ENCODE results near the gene COMMD9. TPM values are rescaled to one million over a fixed set of nuclear protein-coding genes. Genes with fewer than 3 reads are reported as not detected.

COMMD9 gene
- total and polyA plus RNA-seq, 2 of the 8 experiments (the other 6 are each of a cell fraction or from before 2014, with no cell fraction given): 42.5 to 49.1 TPM

DNA sequence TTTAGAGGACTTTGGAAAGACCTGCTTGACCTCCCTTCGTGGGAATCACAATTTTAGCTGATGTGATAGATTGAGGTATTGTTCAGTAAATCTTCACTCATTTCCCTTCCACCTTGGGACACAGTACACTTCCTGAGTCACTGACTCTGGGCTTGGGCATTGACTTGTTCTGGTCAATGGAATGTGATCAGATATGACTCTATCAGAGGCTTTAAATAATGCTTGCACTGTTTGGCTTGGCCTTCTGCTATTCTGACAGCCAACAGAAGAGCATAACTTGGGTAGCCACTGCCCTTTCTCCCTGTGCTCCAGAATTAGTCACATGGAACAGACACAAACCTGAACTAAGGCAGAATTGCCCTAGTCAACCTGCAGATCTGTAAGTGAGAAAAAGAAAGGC, 19.4 kb upstream of the COMMD9 start (continued):
- TF ChIP-seq, protein P1, sequence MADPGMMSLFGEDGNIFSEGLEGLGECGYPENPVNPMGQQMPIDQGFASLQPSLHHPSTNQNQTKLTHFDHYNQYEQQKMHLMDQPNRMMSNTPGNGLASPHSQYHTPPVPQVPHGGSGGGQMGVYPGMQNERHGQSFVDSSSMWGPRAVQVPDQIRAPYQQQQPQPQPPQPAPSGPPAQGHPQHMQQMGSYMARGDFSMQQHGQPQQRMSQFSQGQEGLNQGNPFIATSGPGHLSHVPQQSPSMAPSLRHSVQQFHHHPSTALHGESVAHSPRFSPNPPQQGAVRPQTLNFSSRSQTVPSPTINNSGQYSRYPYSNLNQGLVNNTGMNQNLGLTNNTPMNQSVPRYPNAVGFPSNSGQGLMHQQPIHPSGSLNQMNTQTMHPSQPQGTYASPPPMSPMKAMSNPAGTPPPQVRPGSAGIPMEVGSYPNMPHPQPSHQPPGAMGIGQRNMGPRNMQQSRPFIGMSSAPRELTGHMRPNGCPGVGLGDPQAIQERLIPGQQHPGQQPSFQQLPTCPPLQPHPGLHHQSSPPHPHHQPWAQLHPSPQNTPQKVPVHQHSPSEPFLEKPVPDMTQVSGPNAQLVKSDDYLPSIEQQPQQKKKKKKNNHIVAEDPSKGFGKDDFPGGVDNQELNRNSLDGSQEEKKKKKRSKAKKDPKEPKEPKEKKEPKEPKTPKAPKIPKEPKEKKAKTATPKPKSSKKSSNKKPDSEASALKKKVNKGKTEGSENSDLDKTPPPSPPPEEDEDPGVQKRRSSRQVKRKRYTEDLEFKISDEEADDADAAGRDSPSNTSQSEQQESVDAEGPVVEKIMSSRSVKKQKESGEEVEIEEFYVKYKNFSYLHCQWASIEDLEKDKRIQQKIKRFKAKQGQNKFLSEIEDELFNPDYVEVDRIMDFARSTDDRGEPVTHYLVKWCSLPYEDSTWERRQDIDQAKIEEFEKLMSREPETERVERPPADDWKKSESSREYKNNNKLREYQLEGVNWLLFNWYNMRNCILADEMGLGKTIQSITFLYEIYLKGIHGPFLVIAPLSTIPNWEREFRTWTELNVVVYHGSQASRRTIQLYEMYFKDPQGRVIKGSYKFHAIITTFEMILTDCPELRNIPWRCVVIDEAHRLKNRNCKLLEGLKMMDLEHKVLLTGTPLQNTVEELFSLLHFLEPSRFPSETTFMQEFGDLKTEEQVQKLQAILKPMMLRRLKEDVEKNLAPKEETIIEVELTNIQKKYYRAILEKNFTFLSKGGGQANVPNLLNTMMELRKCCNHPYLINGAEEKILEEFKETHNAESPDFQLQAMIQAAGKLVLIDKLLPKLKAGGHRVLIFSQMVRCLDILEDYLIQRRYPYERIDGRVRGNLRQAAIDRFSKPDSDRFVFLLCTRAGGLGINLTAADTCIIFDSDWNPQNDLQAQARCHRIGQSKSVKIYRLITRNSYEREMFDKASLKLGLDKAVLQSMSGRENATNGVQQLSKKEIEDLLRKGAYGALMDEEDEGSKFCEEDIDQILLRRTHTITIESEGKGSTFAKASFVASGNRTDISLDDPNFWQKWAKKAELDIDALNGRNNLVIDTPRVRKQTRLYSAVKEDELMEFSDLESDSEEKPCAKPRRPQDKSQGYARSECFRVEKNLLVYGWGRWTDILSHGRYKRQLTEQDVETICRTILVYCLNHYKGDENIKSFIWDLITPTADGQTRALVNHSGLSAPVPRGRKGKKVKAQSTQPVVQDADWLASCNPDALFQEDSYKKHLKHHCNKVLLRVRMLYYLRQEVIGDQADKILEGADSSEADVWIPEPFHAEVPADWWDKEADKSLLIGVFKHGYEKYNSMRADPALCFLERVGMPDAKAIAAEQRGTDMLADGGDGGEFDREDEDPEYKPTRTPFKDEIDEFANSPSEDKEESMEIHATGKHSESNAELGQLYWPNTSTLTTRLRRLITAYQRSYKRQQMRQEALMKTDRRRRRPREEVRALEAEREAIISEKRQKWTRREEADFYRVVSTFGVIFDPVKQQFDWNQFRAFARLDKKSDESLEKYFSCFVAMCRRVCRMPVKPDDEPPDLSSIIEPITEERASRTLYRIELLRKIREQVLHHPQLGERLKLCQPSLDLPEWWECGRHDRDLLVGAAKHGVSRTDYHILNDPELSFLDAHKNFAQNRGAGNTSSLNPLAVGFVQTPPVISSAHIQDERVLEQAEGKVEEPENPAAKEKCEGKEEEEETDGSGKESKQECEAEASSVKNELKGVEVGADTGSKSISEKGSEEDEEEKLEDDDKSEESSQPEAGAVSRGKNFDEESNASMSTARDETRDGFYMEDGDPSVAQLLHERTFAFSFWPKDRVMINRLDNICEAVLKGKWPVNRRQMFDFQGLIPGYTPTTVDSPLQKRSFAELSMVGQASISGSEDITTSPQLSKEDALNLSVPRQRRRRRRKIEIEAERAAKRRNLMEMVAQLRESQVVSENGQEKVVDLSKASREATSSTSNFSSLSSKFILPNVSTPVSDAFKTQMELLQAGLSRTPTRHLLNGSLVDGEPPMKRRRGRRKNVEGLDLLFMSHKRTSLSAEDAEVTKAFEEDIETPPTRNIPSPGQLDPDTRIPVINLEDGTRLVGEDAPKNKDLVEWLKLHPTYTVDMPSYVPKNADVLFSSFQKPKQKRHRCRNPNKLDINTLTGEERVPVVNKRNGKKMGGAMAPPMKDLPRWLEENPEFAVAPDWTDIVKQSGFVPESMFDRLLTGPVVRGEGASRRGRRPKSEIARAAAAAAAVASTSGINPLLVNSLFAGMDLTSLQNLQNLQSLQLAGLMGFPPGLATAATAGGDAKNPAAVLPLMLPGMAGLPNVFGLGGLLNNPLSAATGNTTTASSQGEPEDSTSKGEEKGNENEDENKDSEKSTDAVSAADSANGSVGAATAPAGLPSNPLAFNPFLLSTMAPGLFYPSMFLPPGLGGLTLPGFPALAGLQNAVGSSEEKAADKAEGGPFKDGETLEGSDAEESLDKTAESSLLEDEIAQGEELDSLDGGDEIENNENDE (IDR thresholded peaks at IDR 0.05; ENCODE audit: insufficient replicate concordance, low read length): no peak
- TF ChIP-seq, protein P2, sequence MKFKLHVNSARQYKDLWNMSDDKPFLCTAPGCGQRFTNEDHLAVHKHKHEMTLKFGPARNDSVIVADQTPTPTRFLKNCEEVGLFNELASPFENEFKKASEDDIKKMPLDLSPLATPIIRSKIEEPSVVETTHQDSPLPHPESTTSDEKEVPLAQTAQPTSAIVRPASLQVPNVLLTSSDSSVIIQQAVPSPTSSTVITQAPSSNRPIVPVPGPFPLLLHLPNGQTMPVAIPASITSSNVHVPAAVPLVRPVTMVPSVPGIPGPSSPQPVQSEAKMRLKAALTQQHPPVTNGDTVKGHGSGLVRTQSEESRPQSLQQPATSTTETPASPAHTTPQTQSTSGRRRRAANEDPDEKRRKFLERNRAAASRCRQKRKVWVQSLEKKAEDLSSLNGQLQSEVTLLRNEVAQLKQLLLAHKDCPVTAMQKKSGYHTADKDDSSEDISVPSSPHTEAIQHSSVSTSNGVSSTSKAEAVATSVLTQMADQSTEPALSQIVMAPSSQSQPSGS (IDR thresholded peaks at IDR 0.05; ENCODE audit: low read length): no peak
- TF ChIP-seq JUN (IDR thresholded peaks at IDR 0.05; ENCODE audit: low read depth, low read length) (no peak), KDM1A (IDR thresholded peaks at IDR 0.05; ENCODE audit: borderline replicate concordance, low read length) (no peak), SUZ12 (IDR thresholded peaks at IDR 0.05; ENCODE audit: low read length) (no peak), YY1 (IDR thresholded peaks at IDR 0.05; ENCODE audit: low read depth, low read length) (no peak), POLR2A (IDR thresholded peaks at IDR 0.05; ENCODE audit: control extremely low read depth in 1 of 2, low read depth in 2 of 2, low read length in 2 of 2) (no peak)

Data from H1 (cell line).